ENCODE results near the gene ECHS1.
A peak's percentile ranks its signal among the peaks of the same experiment; 100 is the strongest.

Gene ECHS1

DNA sequence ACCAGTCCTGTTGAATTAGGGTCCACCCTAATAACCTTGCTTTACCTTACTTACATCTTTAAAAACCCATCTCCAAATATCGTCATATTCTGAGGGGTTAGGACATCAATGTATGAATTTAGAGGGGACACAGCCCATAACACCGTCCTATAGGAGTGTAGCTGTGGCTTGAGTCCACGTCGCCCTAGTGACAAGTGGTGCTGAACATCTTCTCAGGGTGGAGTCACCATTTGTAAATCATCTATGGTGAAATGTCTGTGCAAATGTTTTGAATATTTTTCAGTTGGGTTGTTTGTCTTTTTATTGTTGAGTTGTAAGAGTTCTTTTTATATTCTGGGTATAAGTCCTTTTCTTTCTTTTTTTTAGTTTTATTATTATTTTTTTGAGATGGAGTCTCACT lies 31.2 kb downstream of the ECHS1 start:
- DNase-seq (ENCODE audit: low spot score): no peak

DNA sequence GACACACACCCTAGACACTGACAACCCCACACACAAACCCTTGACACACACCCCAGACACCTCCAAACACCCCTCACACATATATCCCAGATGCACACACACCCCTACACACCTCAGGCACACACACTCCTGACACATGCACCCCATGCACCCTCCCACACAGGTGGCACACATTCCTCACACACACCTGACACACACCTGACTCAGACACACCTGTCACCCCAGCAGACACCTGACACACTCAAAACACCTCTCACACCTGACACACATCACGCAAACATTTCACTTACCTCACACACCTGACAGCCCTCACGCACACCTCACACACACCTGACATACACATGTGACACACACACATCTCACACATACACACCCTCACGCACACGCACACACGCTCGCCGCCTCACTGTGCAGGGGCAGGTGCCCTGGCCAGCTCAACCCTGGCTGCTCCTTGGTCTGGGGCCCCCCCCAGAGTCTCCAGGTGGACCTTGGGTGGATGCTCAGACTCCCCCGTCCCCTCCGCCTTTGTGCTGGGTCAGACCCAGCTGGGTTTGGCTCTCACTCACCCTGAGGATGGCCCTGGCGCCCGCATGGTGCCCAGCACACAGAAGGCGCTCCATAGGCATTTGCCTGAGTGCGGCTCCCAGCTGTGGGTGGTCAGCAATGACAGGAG lies 33.3 kb downstream of the ECHS1 start:
- DNase-seq (ENCODE audit: low spot score): no peak

DNA sequence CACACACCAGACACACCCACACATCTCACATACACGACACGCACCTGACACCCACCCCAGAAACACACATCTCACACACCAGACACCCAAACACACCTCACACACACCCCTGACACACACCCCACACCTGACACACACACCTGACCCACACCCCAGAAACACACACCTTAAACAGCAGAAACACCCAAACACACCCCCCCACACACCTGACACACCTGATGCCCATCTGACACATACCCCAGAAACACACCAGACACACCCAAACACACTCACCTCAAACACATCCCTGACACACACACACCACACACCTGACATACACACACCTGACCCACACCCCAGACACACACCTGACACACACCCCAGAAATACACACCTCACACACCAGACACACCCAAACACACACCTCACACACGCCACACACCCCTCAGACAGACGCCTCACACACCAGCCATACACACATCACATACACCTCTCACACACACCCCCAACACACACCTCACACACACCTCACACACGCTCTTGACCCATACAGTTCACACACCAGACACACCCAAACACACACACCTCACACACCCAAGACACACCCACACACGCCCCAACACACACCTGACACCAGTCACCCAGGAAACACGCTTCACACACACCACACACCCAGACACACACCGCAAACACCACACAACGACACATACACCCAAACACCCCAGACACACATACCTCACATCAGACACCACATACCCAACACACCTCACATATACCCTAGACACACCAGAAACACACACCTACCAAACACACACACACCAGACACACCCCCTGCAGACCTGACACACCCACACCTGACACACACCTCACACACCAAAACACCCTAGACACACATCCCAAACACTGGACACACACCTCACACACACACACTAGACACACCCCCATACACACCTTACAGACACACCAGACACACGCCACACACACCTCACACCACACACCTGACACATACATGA lies 34.8 kb downstream of the ECHS1 start:
- DNase-seq (ENCODE audit: low spot score): no peak

DNA sequence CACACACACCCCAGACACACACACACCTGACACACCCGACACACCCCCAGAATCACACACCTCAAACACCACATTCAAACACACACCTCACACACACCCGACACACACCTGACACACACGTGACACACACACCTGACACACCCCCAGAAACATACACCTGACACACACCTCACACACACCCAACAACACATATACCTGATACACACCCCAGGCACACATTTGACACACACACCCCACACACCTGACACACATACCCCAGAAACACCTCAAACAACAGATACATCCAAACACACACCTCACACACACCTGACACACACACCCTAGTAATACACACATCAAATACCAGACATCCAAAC lies 35.8 kb downstream of the ECHS1 start:
- no peak for DNase-seq (ENCODE audit: low spot score)

DNA sequence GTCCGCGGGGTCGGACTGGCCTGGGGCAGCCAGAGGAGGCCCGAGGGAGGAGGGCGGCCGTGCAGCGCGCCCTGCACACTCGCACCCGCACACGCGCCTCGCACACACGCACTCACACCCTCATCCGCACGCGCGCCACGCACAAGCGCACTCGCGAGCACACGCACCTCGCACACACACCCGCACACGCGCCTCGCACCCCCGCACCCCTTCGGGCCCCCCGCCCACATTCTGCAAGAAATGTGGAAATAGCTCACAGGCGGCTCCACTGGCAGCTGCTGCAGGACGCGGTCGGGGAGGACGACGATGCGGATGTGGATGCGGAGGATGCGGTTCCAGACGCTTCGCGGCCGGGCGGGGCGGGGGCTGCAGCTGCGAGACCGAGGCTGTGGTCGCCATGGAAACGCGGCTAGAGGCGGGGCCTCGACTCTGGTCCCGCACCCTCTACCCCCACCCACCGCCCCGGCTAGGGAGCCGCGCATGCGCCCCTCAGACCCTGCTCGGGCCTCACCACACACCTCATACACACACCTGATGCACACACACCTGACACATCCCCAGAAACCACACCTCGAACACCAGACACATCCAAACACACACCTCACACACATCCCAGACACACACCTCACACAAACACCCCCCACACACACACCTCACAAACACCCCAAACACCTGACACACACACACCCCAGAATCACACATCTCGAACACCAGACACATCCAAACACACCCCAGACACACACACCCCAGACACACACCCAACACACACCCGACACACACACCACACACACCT lies 36.4 kb downstream of the ECHS1 start, which contains the start of gene CALY:
Gene CALY (minus strand): TSS at position 320 of the 793 bp plus-strand sequence. CDS start 7,907 bp downstream, outside the sequence.
- DNase-seq (ENCODE audit: low spot score): peak; percentile 72

DNA sequence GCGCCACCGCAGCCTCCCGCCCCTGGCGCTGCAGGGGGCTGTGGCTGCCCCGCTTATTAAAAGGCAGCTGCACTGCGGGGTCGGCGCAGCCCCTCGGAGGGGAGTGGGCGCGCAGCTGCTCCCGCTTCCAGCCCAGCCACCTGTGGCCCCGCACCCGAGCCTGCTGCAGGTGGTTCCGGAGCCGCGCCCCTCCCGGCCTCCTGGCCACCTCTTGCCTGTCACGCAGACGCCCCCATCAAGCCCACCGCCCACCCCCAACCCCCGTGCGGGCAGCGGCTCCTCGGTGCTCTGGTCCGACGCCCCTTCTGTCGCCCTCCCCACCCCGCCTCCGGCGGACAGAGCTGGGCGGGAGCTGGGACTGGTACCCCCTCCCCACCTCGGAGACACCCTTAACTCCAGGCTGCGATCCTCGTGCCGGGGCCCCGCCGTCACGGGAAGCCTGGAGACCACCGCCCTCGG lies 37.0 kb downstream of the ECHS1 start:
- DNase-seq (ENCODE audit: low spot score): no peak

GRCh38 chr10:133335246-133336117 lies 37.7 kb downstream of the ECHS1 start:
- peak; percentile 79 for DNase-seq (ENCODE audit: low spot score)

DNA sequence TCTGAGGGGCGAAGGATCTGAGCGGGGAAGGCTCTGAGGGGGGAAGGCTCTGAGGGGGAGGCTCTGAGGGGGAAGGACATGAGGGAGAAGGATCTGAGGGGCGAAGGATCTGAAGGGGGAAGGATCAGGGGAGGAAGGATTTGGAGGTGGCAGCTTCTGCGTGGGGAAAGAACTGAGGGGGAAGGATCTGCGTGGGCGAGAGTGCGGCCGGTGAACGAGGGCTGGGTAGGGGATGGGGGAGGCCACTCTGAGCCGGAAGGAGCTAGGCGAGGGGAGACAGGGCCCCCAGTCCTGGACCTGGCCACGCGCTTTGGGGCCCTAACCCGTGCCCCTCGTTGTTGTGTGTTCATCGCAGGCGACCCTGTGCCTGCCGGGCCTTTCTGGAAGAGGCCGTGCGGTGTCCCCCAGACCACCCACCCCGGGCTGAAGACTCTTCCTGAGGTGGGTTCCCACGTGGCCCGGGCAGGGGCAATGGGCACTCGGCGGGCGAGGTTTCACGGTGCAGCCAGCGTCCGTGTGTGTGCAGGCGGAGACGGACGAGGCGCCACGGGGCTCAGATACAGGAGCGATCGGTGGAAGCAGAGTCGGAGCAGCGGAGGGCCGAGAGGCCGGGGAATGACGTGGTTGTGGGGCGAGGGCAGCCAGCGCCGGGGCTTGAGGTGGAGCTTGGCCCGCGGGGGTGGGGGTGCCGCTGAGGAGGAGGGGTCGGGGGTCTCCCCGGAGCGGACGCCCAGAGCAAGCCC lies 38.5 kb downstream of the ECHS1 start:
- DNase-seq (ENCODE audit: low spot score): peak; percentile 68

- DNase-seq (ENCODE audit: low spot score): no peak
Measured at GRCh38 chr10:133332936-133333699, 40.0 kb downstream of the ECHS1 start.

DNA sequence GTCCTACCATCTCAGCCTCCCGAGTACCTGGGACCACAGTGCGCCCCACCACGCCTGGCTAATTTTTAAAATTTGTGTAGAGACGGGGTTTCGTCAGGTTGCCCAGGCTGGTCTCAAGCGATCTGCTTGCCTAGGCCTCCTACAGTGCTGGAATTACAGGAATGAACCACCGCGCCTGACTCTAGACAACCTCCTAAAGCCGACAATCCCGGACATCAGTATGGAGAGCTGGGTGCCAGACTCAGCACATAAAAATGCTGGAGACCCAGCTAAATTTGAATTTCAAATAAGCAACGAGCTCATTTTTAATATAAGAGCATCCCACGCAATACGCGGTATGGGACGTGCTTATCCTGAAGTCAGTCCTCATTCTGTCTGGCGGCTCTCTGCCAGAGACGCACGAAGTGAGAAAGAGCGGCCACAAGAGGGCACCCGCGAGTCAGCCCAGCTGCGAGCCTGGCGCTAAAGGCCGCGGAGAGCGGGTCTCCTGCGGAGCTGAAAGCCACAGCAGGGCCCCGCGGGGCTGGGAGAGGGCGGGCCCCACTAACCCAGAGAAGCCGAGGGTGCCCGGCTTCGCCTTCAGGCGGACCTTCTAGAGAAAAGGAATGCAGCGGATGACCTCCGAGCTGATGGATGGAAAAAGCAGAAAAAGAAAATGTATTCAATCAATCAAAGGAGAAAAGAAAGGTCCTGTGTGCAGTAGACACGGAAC lies 43.5 kb downstream of the ECHS1 start:
- DNase-seq (ENCODE audit: low spot score): peak; percentile 90

DNA sequence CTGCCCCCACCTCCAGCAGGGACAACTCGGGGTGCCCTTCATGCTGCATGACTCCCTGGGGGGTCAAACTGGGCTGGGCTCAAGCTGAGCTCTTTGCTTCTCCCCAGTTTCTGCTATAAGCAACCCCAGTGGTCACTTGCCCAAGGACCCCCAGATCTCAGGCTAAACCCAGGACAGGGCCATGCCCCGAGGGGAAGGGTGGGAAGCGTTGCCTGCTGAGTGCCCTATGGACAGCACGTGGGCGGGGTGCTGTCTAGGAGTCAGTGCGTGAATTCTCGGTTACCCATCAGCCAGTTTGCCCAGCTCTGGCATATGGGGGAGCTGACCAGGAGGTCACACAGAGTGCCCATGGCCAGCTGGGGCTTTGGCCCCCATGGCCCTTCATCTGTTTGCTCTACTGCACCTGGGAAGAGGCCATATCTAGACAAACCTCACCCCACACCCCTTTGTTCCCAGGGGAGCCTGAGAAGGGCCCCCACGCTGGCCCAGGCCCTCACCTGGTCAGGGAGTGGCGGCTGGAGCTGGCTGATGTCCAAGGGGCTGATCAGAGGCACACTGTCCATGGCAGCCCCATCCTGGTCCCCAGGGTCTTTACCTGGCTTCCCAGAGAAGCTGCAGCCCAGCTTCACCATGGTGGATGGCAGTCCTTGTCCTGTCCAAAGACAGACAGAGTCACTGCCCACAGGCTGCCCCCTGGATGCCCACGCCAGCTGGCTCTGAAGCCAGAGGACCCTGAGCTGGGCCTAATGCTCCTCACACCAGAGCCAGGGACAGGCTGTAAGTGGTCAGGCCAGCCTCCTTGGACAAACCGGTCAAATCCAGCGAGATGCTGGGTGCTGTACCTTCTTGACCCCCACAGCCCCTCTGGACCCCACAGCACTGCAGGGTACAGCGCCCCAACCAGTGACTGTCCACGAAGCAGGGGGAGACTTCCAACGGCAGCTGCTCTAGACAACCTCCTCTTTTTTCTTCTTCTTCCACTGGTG lies 44.5 kb downstream of the ECHS1 start:
- DNase-seq (ENCODE audit: low spot score): no peak

- DNase-seq (ENCODE audit: low spot score): no peak
Measured at GRCh38 chr10:133327651-133328357, 45.4 kb downstream of the ECHS1 start.

- DNase-seq (ENCODE audit: low spot score): no peak
Measured at GRCh38 chr10:133326745-133327650, 46.2 kb downstream of the ECHS1 start.

GRCh38 chr10:133326223-133326551 lies 47.0 kb downstream of the ECHS1 start:
- DNase-seq (ENCODE audit: low spot score): no peak

DNA sequence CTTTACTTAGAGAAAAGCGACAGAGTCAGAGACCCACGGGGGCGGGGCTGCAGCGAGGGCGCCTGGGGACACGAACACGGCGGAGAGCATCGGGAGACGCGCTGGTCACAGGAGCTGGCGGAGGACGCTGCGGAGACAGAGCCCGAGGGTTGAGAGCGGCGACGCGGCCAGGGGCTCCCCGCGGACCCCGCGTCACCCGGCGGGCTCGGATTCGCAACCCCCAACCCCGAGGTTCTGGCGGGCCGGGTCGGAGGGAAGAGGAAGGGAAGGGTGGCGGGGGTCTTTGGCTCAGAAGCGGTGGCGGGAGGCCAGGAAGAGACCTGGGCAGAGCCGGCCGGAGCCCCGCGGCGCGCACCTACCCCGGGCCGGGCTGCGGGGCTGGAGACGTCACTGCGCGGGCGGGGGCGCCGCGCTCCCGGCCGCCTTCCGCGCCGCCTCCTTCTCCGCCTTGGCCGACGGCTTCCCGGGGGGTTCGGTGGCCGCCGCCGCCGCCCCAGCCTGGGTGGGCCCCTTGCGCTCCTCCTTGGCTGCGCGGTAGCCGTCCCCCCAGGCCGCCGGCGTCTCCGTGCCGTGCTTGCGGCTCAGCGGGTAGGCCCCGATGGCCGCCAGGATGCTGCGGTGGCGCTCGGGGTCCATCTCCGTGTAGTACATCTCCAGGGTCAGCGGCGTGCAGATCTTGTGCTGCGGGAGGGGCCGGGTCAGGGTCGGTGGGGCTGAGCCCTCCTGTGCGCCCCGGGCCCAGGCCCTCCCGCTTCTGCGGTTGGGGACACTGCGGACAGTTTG lies 47.5 kb downstream of the ECHS1 start:
- peak; percentile 67 for DNase-seq (ENCODE audit: low spot score)

All from ecto neural progenitor cell (in vitro differentiated cells).